SU-DHL-6 (cell line): ENCODE results near the gene NOTCH4.

Experiments
- H2AFZ ChIP-seq: fragments of 200-600 bp; sonication (generic); 2 replicates; pipeline ENCODE4 v1.6.1; 2014; ENCODE audit warnings: low read depth, mild to moderate bottlenecking, moderate library complexity, mixed read lengths, antibody characterized with exemption, low read length; ENCODE audit not compliant: severe bottlenecking
- H3F3A ChIP-seq: fragments of 200-600 bp; shearing (Covaris generic); 2 replicates; pipeline ENCODE4 v1.6.0; 2016; ENCODE audit warnings: antibody characterized with exemption, mild to moderate bottlenecking; ENCODE audit not compliant: insufficient read depth
- H3K27ac ChIP-seq: fragments of 200-600 bp; sonication (generic); 2 replicates; pipeline ENCODE4 v1.5.1; 2016; ENCODE audit warnings: low read depth, mild to moderate bottlenecking, low read length, moderate library complexity, mixed read lengths
- H3K27me3 ChIP-seq: fragments of 200-600 bp; sonication (generic), shearing (Covaris generic); 2 replicates; pipeline ENCODE4 v1.6.0; 2014; ENCODE audit warnings: mild to moderate bottlenecking, low read length
- H3K36me3 ChIP-seq: fragments of 200-600 bp; sonication (generic); 2 replicates; pipeline ENCODE4 v1.6.1; 2014; ENCODE audit warnings: mild to moderate bottlenecking, low read length, mixed read lengths
- H3K4me2 ChIP-seq: fragments of 300-600, 200-600 bp; shearing (Covaris generic), sonication (generic); 2 replicates; pipeline ENCODE4 v1.6.0; 2014; ENCODE audit warnings: low read length, low read depth, mild to moderate bottlenecking; ENCODE audit not compliant: poor library complexity, severe bottlenecking
- H3K4me3 ChIP-seq: fragments of 200-600 bp; sonication (generic); 2 replicates; pipeline ENCODE4 v1.5.1; 2014; ENCODE audit warnings: antibody characterized with exemption, low read length, mild to moderate bottlenecking, mixed read lengths; ENCODE audit not compliant: insufficient read depth, poor library complexity, severe bottlenecking
- H3K79me2 ChIP-seq: fragments of 200-600 bp; sonication (generic); 2 replicates; pipeline ENCODE4 v1.6.1; 2014; ENCODE audit warnings: mild to moderate bottlenecking, low read length, moderate library complexity; ENCODE audit not compliant: insufficient read depth
- H3K9ac ChIP-seq: fragments of 200-600 bp; sonication (generic); 2 replicates; pipeline ENCODE4 v1.7.0; 2014; ENCODE audit warnings: mild to moderate bottlenecking, low read length
- H3K9me2 ChIP-seq: fragments of 200-600 bp; sonication (generic); replicated peaks from 2 replicates; pipeline ENCODE4 v1.6.1; 2014; ENCODE audit warnings: low read length; ENCODE audit not compliant: insufficient read depth
- H3K9me3 ChIP-seq: fragments of 200-600 bp; sonication (generic); 2 replicates; pipeline ENCODE4 v1.6.1; 2014; ENCODE audit warnings: low read length, mixed read lengths; ENCODE audit not compliant: insufficient read depth
- H4K20me1 ChIP-seq: fragments of 200-600 bp; sonication (generic); 2 replicates; pipeline ENCODE4 v1.6.1; 2014; ENCODE audit warnings: low read depth, mild to moderate bottlenecking, antibody characterized with exemption, low read length, moderate library complexity, mixed read lengths
- CTCF ChIP-seq: fragments of 200-600 bp; sonication (generic); IDR thresholded peaks from one replicate; pipeline ENCODE4 v1.5.1; 2017; ENCODE audit warnings: antibody characterized with exemption, mild to moderate bottlenecking, low read length, moderate library complexity; ENCODE audit not compliant: insufficient read depth, poor library complexity, severe bottlenecking
- EZH2phosphoT487 ChIP-seq: fragments of 200-600 bp; sonication (generic), shearing (Covaris generic); conservative IDR thresholded peaks from 2 replicates; pipeline ENCODE4 v1.6.1; 2018; ENCODE audit warnings: mild to moderate bottlenecking, antibody characterized with exemption, low read length, moderate library complexity, mixed read lengths

The NOTCH4 gene

GRCh38 chr6:32234934-32235333 is 11.1 kb upstream of the NOTCH4 start:
- Histone ChIP-seq H3K79me2 (no peaks in the 10 kb centered on the region), H2AFZ (no peak overlapping the region), H3K36me3 (no peaks in the 10 kb centered on the region), H4K20me1 (no peaks in the 10 kb centered on the region), H3K9me3 (no peaks in the 10 kb centered on the region), H3K4me3 (no peak overlapping the region), H3K27me3 (no peaks in the 10 kb centered on the region), H3K4me2 (no peak overlapping the region), H3F3A (no peaks in the 10 kb centered on the region), H3K27ac (no peak overlapping the region), H3K9me2 (no peaks in the 10 kb centered on the region), H3K9ac (no peak overlapping the region)
- no peak for TF ChIP-seq EZH2phosphoT487
- TF ChIP-seq CTCF = no peak

GRCh38 chr6:32226434-32226833 is 2.6 kb upstream of the NOTCH4 start:
- Histone ChIP-seq H3K27ac (no peak overlapping the region), H3K36me3 (no peaks in the 10 kb centered on the region), H4K20me1 (no peaks in the 10 kb centered on the region), H3K9ac (no peak overlapping the region), H3K27me3 (no peaks in the 10 kb centered on the region), H2AFZ (no peak overlapping the region), H3K79me2 (no peaks in the 10 kb centered on the region), H3K4me3 (no peak overlapping the region), H3K4me2 (no peak overlapping the region), H3F3A (no peaks in the 10 kb centered on the region), H3K9me3 (no peaks in the 10 kb centered on the region), H3K9me2 (no peaks in the 10 kb centered on the region)
- TF ChIP-seq EZH2phosphoT487 (no peak), CTCF (no peak)

- Histone ChIP-seq H3K9me2 (no peaks in the 10 kb centered on the region), H3K79me2 (no peaks in the 10 kb centered on the region), H3K4me2 (no peak overlapping the region), H2AFZ (no peak overlapping the region), H3K9me3 (no peaks in the 10 kb centered on the region), H3K27ac (no peak overlapping the region), H3K4me3 (no peak overlapping the region), H3K27me3 (no peaks in the 10 kb centered on the region), H3K9ac (no peak overlapping the region), H4K20me1 (no peaks in the 10 kb centered on the region), H3K36me3 (no peaks in the 10 kb centered on the region), H3F3A (no peaks in the 10 kb centered on the region)
- no peak for TF ChIP-seq CTCF
- TF ChIP-seq EZH2phosphoT487 = no peak
Measured at GRCh38 chr6:32224696-32225095, 829 bp upstream of the NOTCH4 start.
